ENCODE results near the gene ST6GAL2.

ST6GAL2 gene

DNA sequence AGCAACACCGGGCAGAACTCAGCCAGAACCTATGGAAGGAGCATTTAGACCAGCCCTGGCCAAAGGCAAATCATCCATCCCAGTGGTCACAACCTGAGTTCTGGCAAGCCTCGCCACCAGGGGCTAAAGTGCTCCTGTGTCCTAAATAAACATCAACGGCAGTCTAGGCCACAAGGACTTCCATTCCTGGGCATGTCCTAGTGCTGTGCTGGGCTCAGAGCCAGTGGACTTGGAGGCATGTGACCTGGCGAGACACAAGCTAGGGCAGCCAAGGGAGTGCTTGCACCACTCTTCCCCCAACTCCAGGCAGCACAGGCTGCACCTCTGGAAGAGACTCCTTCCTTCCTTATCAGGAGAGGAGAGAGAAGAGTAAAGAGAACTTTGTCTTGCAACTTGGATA, 69.0 kb downstream of the ST6GAL2 start:
- H3K4me3 ChIP-seq (ENCODE audit: low read depth, low read length), result no peak overlapping the region
- in situ Hi-C loops (cut with HindIII; ENCODE audit: low sequenced_read_pairs), result no loop called here
- no peak for DNase-seq (ENCODE audit: low read depth, low spot score)
- TF ChIP-seq, protein P1, sequence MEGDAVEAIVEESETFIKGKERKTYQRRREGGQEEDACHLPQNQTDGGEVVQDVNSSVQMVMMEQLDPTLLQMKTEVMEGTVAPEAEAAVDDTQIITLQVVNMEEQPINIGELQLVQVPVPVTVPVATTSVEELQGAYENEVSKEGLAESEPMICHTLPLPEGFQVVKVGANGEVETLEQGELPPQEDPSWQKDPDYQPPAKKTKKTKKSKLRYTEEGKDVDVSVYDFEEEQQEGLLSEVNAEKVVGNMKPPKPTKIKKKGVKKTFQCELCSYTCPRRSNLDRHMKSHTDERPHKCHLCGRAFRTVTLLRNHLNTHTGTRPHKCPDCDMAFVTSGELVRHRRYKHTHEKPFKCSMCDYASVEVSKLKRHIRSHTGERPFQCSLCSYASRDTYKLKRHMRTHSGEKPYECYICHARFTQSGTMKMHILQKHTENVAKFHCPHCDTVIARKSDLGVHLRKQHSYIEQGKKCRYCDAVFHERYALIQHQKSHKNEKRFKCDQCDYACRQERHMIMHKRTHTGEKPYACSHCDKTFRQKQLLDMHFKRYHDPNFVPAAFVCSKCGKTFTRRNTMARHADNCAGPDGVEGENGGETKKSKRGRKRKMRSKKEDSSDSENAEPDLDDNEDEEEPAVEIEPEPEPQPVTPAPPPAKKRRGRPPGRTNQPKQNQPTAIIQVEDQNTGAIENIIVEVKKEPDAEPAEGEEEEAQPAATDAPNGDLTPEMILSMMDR (IDR thresholded peaks at IDR 0.05; ENCODE audit: low read depth, low read length), result no peak

DNA sequence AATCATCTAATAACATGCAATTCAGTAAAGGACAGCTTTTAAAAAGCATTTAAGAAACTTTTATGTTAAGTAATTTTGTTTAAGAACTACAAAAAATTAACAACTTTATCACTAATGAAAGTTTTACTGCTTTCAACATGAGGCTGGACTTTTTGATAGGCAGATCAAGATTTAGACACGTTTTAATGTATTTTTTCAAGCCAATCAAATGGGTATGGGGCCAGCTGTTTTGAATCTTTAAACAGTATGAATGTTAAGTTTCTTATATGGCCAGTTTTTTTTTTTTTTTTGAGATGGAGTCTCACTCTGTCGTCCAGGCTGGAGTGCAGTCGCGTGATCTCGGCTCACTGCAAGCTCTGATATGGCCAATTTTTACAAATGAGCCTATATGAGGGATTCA, 73.1 kb downstream of the ST6GAL2 start:
- no peak overlapping the region for H3K4me3 ChIP-seq (ENCODE audit: low read depth, low read length)
- DNase-seq (ENCODE audit: low read depth, low spot score), result no peak
- TF ChIP-seq, protein P1 (IDR thresholded peaks at IDR 0.05; ENCODE audit: low read depth, low read length), result no peak
- in situ Hi-C loops (cut with HindIII; ENCODE audit: low sequenced_read_pairs), result no loop called here

DNA sequence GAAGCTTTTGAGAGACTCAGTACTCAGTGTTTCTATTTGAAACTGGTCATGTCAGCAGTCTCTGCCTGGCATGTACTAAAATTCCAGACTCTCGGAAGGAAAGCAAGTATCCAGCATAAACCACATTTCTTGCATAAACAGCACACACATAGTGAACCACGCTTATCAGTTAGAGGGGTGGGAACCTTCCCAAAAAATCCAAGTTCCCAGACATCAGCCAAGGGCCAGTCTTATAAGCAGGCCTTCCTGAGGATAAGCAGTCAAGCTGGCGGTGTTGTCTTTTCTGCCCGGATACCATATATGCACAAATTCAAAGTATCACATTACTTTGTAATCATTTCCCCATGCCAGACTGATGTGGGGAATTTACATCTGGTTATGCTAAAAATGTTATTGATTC, 73.6 kb downstream of the ST6GAL2 start:
- no peak overlapping the region for H3K4me3 ChIP-seq (ENCODE audit: low read depth, low read length)
- in situ Hi-C loops (cut with HindIII; ENCODE audit: low sequenced_read_pairs), result no loop called here
- TF ChIP-seq, protein P1 (IDR thresholded peaks at IDR 0.05; ENCODE audit: low read depth, low read length), result no peak
- DNase-seq (ENCODE audit: low read depth, low spot score), result peak; percentile 2

DNA sequence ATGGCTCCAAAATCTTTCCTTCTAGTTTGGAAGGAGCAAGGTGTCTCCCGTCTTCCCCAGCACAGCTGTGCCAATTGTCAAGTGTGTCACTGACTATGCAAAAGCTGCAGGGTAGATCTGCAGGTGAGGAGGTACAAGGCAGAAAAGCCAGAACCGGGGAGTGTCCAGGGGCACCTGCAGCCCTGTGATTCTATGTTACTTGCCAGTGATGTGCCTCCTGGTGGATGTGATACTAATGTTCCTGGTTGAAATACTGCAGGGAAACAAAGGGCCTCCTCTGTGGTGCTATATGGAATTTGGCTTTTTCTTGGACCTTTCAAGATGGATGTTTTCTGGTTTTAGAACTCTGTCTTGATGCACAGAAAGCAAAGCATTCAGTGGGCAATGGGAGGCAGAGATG, 80.3 kb downstream of the ST6GAL2 start:
- H3K4me3 ChIP-seq (ENCODE audit: low read depth, low read length), result no peak overlapping the region
- in situ Hi-C loops (cut with HindIII; ENCODE audit: low sequenced_read_pairs), result no loop called here
- TF ChIP-seq, protein P1 (IDR thresholded peaks at IDR 0.05; ENCODE audit: low read depth, low read length), result no peak
- no peak for DNase-seq (ENCODE audit: low read depth, low spot score)

DNA sequence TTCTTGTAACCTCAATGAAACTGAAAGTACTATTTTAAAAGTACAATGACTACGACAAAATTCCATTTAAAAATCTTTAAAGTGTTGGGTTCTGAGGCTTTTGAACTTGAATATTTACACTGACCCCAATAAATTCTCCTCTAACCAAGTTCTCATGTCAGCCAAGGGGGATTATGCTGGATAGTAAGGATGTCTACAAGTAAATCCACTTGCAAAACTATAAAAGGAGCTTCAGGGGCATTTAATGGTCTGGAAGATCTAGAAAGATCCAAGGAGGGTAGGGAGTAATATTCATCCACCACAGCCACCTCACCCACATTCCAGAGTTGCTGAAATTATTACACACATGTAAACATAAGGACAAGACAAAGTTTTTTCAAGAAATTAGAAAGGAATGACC, 81.8 kb downstream of the ST6GAL2 start:
- in situ Hi-C loops (cut with HindIII; ENCODE audit: low sequenced_read_pairs), result no loop called here
- TF ChIP-seq, protein P1 (IDR thresholded peaks at IDR 0.05; ENCODE audit: low read depth, low read length), result no peak
- DNase-seq (ENCODE audit: low read depth, low spot score), result no peak
- no peak overlapping the region for H3K4me3 ChIP-seq (ENCODE audit: low read depth, low read length)

DNA sequence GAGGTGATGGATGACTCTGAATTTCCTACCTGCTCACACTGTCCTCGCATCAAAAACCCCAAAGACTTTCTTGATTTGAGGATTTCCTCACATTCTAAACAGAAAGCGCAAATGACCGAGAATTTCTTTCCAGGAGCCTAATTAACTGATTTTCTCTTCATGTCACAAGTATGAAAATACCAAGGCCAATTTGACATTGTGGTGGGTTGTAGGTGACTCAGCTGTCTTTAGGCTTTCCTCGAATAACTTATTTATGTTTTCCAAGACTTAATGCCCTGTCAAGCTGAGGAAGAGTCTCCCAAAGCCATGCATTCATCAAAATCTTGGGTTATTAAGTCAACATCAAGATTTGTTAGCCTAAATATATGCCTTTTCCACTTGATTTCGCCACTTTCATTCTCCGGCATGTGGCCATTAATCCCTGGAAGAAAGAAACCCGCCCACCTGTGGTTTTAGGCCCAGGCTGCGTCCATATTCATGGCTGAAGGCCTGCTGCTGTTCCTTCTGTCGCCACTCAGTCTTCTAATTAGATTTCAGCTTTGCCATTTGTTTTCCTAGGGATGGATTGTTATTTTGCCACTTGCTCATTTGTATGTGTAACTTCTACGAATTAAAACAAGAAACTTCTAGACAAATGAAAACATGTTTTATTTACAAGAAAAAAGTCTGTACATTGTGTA, 84.9 kb downstream of the ST6GAL2 start:
- H3K4me3 ChIP-seq (ENCODE audit: low read depth, low read length), result no peak overlapping the region
- no peak for DNase-seq (ENCODE audit: low read depth, low spot score)
- in situ Hi-C loops (cut with HindIII; ENCODE audit: low sequenced_read_pairs), result no loop called here
- TF ChIP-seq, protein P1 (IDR thresholded peaks at IDR 0.05; ENCODE audit: low read depth, low read length), result no peak
